ENCODE results near the gene ABCB1.
"Not testable (repeated sequence)": the region's sequence is repeated elsewhere in the genome, so short reads cannot be mapped to it uniquely, and the experiment has no call there.

The ABCB1 gene

DNA sequence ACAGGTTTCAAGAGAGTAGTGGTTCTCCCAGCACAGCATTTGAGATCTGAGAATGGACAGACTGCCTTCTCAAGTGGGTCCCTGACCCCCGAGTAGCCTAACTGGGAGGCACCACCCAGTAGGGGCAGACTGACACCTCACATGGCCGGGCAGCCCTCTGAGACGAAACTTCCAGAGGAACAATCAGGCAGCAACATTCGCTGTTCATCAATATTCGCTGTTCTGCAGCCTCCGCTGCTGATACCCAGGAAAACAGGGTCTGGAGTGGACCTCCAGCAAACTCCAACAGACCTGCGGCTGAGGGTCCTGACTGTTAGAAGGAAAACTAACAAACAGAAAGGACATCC, 135.2 kb downstream of the ABCB1 start:
- not testable (repeated sequence) for FAIRE-seq

DNA sequence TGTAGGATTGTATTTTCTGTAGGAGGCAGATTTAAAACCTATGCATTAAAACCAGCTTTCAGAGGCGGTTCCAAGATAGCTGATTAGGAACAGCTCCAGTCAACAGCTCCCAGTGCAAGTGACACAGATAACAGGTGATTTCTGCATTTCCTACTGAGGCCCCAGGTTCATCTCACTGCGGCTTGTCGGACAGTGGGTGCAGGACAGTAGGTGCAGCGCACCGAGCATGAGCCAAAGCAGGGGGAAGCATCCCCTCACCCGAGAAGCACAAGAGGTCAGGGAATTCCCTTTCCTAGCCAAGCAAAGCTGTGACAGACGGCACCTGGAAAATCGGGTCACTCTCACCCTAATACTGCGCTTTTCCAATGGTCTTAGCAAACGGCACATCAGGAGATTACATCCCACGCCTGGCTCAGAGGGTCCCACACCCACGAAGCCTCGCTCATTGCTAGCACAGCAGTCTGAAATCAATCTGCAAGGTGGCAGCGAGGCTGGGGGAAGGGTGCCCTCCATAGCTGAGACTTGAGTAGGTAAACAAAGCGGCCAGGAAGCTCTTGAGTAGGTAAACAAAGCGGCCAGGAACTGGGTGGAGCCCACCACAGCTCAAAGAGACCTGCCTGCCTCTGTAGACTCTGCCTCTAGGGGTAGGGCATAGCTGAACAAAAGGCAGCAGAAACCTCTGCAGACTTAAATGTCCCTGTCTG, 135.7 kb downstream of the ABCB1 start:
- not testable (repeated sequence) for FAIRE-seq

DNA sequence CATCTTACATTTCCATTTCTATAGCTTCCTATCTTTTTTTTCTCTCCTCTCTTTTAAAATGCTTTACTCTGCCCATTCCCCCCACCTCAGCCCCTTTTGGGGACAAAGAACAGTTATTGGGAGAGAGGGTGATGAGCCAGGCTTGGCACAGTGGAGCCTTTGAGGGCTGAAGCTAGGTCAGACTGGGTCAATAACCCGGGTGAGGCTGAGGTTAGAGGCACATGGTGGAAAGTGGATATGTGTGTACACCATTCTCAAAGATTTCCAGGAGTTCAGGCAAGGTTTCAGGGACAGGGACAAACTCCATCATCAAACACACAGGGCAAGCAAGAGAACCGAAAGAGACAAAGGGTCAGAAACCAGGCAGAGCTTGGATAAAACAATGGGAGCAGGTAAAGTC, 136.7 kb downstream of the ABCB1 start:
- FAIRE-seq, result no peak

DNA sequence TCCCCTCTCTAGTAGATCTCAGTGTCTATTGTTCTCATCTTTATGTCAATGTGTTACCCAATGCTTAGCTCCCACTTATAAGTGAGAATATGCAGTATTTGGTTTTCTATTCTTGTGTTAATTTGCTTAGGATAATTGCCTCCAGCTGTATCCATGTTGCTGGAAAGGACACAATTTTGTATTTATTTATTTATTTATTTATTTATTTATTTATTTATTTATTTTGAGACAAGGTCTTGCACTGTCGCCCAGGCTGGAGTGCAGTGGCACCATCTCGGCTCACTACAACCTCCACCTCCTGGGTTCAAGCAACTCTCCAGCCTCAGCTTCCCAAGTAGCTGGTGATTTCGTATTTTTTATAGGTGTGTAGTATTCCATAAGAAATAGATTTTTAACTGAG, 140.2 kb downstream of the ABCB1 start:
- not testable (repeated sequence) for FAIRE-seq

DNA sequence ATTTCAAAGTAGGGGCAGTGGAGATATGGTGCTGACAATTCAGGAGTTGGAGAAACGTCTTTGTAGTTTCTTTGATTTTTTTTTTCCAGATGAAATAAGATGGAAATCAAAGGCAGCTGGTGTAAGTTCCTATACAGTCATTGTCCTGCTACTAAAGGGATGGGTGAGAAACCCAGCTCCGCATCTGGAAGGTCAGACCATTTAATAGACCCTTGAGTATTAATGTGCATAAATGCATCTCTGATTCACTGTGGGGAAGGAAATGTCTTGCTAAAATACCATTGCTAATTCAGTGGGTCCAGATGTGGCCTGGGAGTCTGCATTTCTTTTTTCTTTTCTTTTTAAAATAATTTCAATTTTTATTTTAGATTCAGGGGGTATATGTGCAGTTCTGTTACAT, 140.7 kb downstream of the ABCB1 start:
- FAIRE-seq, result no peak

DNA sequence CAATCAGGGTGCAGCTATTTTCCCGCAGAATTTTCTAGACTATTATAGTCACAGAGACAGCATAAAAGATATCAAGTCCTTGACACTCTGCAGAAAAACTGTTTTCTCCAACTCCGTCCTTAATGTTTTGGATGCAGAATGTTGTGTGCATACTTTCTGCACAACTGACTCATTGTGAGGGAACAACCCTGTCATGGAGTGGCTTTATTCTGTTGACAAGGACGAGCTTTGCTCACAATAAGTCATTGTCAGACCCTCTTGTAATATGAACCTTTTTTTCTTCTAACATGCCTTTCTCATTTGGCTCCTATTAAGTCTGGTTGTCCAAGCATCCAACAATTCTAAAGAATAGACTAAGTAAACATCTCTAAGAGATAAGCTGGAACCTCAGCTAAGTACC, 142.5 kb downstream of the ABCB1 start:
- no peak for FAIRE-seq

DNA sequence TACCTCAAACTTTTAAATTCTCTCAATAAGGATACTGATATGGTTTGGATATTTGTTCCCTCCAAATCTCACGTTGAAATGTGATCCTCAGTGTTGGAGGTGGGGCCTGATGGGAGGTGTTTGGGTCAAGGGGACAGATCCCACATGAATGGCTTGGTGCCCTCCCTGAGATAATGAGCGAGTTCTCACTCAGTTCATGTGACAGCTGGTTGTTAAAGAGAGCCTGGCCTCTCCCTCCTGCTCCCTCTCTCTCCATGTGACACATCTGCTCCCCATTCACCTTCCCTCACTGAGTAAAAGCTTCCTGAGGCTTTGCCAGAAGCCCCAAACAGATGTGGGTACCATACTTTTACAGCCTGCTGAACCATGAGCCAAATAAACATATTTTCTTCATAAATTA, 144.4 kb downstream of the ABCB1 start:
- FAIRE-seq, result no peak
